Sigmoid colon (tissue), 4 donors: ENCODE measurements around the gene ATXN10.

ENCODE experiments used
- CTCF ChIP-seq, 4 experiments: fragments of 450-650 bp in 3 of 4; fragments of 200-600 bp in 1 of 4; IDR thresholded peaks; one replicate each; pipeline ENCODE4 v1.5.1; 2016 to 2019; ENCODE audit warnings: antibody characterized with exemption in 4 of 4, mild to moderate bottlenecking in 3 of 4, moderate library complexity in 2 of 4
- POLR2A ChIP-seq, 2 donors: fragments of 450-650 bp; IDR thresholded peaks; one replicate each; pipeline ENCODE4 v1.6.1; 2016; ENCODE audit warnings: antibody characterized with exemption in 2 of 2, mild to moderate bottlenecking in 2 of 2, moderate library complexity in 2 of 2
- POLR2AphosphoS5 ChIP-seq, 4 donors: sonication (generic); formaldehyde crosslinking; IDR thresholded peaks; one replicate each; pipeline ENCODE4 v1.6.1; 2017; ENCODE audit warnings: antibody characterized with exemption in 4 of 4

GRCh38 chr22:45836418-45837169 lies 165.0 kb downstream of the ATXN10 start:
- TF ChIP-seq POLR2A (IDR thresholded peaks at IDR 0.05) (no peak), CTCF (IDR thresholded peaks at IDR 0.05) (no peak), POLR2AphosphoS5 (IDR thresholded peaks at IDR 0.05) (no peak)
